Measurements from ENCODE around the gene ST3GAL4.

ST3GAL4 gene

DNA sequence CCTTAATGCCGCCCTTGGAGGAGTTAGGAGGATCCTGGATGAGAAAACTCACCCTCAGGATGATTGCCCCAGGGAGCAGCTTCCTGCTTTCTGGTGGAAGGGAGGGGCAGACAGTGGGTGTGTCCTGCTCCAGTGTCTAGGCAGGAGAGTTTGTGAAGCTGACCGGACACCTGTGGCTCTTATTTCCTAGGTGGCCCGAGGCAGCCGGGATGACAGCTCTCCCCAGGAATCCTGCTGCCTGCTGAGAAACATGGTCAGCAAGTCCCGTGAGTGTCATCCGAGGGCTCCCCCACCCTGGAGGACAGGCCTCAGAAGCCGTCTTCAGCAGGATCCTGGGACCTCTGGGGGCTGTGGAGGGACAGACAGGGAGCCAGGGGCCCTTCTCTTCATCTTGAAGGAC is 50.4 kb downstream of the ST3GAL4 start:
- no peak for DNase-seq (ENCODE audit: low read depth, low spot score)

DNA sequence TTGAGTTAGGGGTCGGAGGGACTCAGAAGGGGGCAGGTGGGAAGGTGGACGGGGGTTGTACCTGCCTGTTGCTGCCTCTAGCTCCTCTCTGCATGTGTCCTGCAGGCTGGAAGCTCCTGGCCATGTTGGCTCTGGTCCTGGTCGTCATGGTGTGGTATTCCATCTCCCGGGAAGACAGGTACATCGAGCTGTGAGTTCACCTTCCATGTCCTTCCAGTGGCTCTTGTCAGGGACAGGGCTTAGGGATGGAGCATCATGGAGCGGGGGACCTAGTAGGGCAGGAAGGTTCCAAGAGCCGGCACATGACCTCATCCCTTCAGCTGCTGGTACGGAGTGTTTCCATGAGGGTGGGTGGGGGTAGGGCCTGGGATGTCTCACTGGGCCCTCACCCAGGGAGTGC is 50.9 kb downstream of the ST3GAL4 start:
- DNase-seq (ENCODE audit: low read depth, low spot score): no peak

- DNase-seq (ENCODE audit: low read depth, low spot score): no peak
Observed at GRCh38 chr11:126407101-126407521, 51.6 kb downstream of the ST3GAL4 start.

DNA sequence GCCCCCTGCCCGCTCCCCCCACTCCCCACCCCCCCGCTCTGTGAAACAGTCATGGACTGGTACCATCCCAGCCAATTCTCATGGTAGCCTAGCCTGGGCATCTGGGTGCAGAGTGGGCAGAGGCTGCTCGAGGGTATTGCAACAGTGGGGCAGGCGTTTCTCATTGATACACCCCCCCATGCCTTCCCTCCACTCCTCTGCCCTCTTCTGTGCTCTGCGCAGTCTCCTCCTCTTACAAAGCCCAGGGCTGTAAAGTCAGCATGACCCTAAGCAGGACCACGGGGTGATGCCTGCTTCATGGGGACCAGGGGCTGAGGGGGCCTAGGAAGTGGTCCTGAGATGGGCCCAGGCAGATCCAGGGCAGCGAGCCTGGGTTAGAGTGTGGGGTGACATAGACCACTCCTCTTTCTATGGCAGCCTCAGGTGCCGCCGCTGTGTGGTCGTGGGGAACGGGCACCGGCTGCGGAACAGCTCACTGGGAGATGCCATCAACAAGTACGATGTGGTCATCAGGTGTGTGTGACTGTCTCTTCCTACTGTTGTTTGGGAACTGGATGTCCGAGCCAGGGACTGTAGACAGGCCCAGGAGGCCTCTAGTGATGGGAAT is 52.3 kb downstream of the ST3GAL4 start:
- no peak for DNase-seq (ENCODE audit: low read depth, low spot score)

DNA sequence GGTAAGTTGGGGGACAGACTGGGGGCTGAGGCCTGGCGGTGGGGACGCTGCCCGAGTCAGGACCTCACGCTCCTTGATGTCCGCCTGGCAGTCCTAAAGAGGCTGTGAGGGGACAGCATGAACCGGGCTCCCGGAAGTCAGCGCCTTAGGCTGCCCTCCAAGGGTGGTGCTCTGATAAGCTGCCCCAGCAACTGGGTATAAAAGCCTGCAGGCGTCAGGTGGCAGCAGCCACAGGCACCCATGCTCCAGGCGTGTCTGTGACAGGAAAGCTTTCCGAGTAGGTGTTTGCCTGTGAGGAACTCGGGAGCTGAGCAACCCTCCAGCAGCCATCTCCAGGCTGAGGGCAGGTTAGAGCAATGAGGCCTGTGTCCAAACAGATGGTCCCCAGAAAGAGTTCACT is 53.0 kb downstream of the ST3GAL4 start:
- no peak for DNase-seq (ENCODE audit: low read depth, low spot score)

GRCh38 chr11:126408901-126409619 is 53.6 kb downstream of the ST3GAL4 start:
- DNase-seq (ENCODE audit: low read depth, low spot score): no peak

- DNase-seq (ENCODE audit: low read depth, low spot score): no peak
Observed at GRCh38 chr11:126409620-126409985, 54.1 kb downstream of the ST3GAL4 start.

- DNase-seq (ENCODE audit: low read depth, low spot score): no peak
Observed at GRCh38 chr11:126410649-126411048, 55.2 kb downstream of the ST3GAL4 start.

GRCh38 chr11:126411971-126412381 is 56.5 kb downstream of the ST3GAL4 start:
- DNase-seq (ENCODE audit: low read depth, low spot score): no peak

- DNase-seq (ENCODE audit: low read depth, low spot score): no peak
Observed at GRCh38 chr11:126413426-126413825, 57.9 kb downstream of the ST3GAL4 start.

GRCh38 chr11:126413843-126414405 is 58.4 kb downstream of the ST3GAL4 start:
- DNase-seq (ENCODE audit: low read depth, low spot score): no peak

DNA sequence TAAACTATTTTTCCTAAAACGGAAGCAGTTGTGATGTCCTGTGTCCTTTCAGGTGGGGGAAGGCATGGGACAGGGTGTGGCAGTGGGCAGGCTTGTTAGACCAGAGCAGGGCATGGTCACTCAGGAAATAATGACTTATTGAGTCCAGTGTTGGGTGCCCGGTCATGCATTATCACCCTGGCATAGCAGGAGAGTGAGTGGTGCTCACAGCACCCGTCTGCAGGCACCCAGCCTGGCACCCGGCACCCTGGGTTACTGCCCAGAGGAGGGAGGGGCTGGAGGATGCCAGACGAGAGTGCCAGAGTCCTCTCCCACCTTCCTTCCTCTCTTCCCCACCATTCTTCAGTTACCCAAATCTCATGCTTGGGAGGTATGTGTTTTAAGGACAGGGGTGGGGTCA is 59.1 kb downstream of the ST3GAL4 start:
- DNase-seq (ENCODE audit: low read depth, low spot score): no peak

- DNase-seq (ENCODE audit: low read depth, low spot score): no peak
Observed at GRCh38 chr11:126415128-126415527, 59.6 kb downstream of the ST3GAL4 start.

GRCh38 chr11:126415669-126416420 is 60.4 kb downstream of the ST3GAL4 start:
- DNase-seq (ENCODE audit: low read depth, low spot score): no peak

GRCh38 chr11:126416542-126417090 is 61.1 kb downstream of the ST3GAL4 start:
- DNase-seq (ENCODE audit: low read depth, low spot score): peak; percentile 40

DNA sequence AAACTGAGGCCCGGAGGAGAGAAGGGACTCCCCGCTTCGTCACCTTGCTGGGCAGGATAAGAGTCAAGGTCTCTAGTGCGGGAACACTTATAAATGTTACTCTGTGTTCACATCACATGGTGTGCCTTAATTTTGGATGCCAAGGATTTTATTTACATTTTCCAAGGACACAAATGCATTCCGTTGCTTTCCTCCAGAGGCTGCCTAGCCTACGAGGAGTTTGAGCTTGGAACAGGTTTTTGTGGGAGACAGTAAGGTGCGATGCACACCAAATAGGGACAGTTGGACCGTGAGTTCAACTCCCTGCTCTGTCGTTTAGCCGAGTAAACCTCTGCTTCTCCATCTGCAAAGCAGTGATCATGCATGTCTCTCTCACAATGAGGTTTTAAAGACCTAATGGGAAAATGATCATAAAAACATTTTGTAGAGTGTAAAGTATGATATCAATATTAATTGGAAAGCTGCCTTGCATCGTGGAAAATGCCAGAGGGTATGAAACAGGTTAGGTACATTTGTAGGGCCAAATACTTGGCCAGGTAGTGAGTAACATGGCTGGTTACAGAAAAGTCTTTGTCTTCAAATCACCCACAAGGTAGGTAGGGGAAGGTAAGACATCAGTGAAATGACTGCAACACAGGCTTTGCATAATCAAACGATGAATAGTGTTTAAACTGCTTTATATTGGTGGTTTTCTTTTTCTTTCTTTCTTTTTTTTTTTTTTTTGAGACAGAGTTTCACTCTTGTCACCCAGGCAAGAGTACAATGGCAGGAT is 61.8 kb downstream of the ST3GAL4 start:
- no peak for DNase-seq (ENCODE audit: low read depth, low spot score)

- no peak for DNase-seq (ENCODE audit: low read depth, low spot score)
Observed at GRCh38 chr11:126418887-126419286, 63.4 kb downstream of the ST3GAL4 start.

DNA sequence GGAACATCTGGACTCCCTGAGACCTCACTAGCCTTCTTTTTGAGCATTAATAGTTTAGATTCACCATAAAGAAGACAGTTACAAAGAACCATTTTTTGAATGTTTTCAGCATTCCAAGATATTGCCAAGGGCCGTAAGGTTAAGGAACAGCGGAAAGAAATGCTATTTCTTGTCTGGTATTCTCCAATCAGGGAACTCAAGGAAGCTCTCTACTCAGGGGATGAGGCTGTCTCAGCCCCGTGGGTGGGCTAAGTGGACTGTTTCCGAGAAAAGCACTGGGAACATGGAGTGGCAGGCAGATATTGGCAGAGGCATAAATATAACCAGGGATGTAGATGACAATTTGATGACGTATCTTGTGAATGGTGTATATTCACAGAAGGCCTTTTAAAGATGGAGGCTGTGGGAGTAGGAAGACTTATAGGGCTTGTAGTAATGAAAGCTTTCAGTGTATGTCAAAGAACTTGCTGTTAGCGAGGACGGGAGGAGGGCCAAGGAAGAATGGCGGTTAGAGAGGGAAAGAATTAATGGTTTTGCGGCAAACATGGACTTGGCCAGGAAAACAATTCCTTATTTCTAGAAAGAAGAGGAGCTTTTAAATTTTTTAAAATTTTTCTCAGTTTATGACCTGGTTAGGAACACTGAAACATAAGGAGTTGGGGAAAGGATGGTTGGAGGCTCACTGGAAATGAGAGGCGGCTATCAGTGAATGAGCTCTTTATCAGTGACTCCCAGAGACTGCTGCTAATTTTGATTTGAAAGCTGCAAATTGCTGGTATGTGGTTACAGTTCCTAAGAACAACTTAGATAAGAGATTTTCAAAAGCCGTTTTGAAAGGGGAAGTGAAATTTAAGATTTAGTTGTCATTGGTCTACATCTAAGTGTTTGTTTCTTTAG is 64.6 kb downstream of the ST3GAL4 start:
- DNase-seq (ENCODE audit: low read depth, low spot score): no peak

GRCh38 chr11:126420698-126421256 is 65.3 kb downstream of the ST3GAL4 start:
- DNase-seq (ENCODE audit: low read depth, low spot score): no peak

DNA sequence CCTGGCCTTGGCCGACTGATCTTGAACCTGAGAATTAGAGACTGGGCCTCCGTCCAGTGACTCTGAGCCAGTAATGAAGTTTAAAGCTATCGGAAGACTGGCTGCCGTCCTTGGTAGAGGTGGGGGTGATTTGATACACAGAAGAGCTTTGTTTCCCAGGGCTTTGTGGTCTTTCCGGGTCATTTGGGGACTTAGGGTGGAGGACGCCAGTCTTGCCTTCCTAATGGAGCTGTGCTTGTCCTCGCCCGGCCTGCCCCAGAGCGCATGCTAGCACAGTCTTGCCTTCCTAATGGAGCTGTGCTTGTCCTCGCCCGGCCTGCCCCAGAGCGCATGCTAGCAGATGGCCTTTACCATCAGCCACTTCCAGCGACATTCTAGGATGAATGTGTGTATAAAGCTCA is 65.8 kb downstream of the ST3GAL4 start:
- no peak for DNase-seq (ENCODE audit: low read depth, low spot score)
